Measurements from ENCODE around the gene WDPCP.

DNA sequence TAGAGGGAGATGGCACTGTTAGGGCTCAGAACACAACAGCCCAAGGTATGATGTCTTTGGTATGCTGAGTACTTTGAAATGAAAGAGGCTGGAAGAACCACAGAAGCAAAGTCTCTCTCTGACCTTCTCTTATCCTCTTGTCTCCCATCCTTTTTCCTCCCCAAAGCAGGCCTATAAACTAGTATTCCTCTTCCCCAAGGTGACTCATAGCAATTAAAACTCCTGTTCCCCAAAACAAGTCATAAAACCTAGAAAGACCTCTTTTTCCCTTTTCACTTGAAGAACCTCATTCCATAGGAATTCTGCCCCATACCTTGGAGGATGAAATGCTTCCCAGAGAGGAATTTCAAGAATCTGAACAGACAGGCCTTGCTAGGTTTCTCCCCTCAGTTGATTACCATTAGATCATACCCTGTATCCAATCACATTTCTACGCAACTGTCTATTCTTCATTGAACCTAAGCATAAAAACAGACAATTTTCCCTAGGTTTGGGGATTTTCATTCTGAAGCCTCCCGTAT, 26.2 kb upstream of the WDPCP start:
- TF ChIP-seq CTCF (conservative IDR thresholded peaks at IDR 0.05): no peak
- TF ChIP-seq ZFX (IDR thresholded peaks at IDR 0.05): no peak
